Measurements from ENCODE around the gene TCOF1. TPM values are rescaled to one million over a fixed set of nuclear protein-coding genes. Genes with fewer than 3 reads are reported as not detected.

The TCOF1 gene
- total and polyA plus RNA-seq, 2 of the 8 experiments (the other 6 are each of a cell fraction or from before 2014, with no cell fraction given): 35.9 to 170 TPM

DNA sequence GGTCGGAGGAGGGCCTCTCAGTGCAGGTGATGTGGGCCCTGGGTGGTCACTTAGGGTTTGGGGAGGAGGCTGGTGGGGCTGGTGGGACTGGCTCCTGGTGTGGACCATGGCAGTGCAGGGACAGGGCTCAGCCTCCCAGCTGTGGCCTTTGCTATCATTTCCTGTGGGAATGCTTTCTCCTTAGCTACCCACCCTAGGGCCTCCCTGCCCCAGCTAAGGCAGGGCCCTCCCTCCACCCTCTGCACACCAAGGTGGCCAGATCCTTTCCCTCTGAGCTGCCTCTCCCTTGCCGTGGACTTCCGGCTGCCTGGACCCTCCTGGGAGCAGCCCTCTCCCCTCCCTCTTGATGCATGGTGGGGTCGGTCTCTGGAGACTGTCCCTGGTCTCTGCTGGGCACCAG is 32.1 kb upstream of the TCOF1 start:
- Histone ChIP-seq H4K91ac (replicated peaks; ENCODE audit: insufficient read length, low read length) (no peak overlapping the region), H2BK15ac (ENCODE audit: low read length) (no peak overlapping the region), H2BK20ac (ENCODE audit: low read length) (no peak overlapping the region), H3K4ac (replicated peaks; ENCODE audit: insufficient read length, low read depth, low read length) (no peak overlapping the region), H2BK12ac (ENCODE audit: low read depth, low read length) (no peak overlapping the region), H3K79me2 (ENCODE audit: control insufficient read depth in 1 of 2, insufficient read depth in 2 of 2, low read length in 2 of 2) (no peaks in the 10 kb centered on the region), H3K79me1 (ENCODE audit: low read depth, low read length) (no peaks in the 10 kb centered on the region), H3K9ac (replicated peaks in 1 of 4; ENCODE audit: extremely low read depth in 1 of 4, low read depth in 3 of 4, low read length in 3 of 4) (no peak overlapping the region), H4K20me1 (replicated peaks in 1 of 2; ENCODE audit: control insufficient read depth in 1 of 2, insufficient read depth in 2 of 2, low read length in 2 of 2) (no peaks in the 10 kb centered on the region), H3K27ac (ENCODE audit: low read depth, low read length) (no peak overlapping the region), H4K8ac (ENCODE audit: extremely low read depth, insufficient read depth, low read length) (no peak overlapping the region), H3K4me3 (ENCODE audit: extremely low read depth in 1 of 4, insufficient read depth in 2 of 4, low read depth in 3 of 4, low read length in 4 of 4) (no peak overlapping the region), H3K4me1 (replicated peaks in 1 of 4; ENCODE audit: control insufficient read depth in 3 of 4, insufficient read depth in 4 of 4, low read length in 3 of 4) (no peaks in the 10 kb centered on the region), H3K56ac (replicated peaks; ENCODE audit: insufficient read length, low read depth, low read length) (no peak overlapping the region), H3K4me2 (ENCODE audit: insufficient read depth in 1 of 2, low read depth in 2 of 2, low read length in 2 of 2) (no peak overlapping the region), H3K23me2 (ENCODE audit: low read depth, low read length) (no peaks in the 10 kb centered on the region), H3K14ac (ENCODE audit: insufficient read length) (no peak overlapping the region), H2BK120ac (replicated peaks; ENCODE audit: low read depth, low read length) (no peak overlapping the region), H2BK5ac (ENCODE audit: low read depth, low read length) (no peak overlapping the region), H4K5ac (ENCODE audit: insufficient read length, low read depth, low read length) (no peak overlapping the region), H3K27me3 (replicated peaks in 1 of 4; ENCODE audit: control insufficient read depth in 3 of 4, extremely low read depth in 1 of 4, insufficient read depth in 3 of 4, low read length in 3 of 4) (no peaks in the 10 kb centered on the region), H2AK5ac (ENCODE audit: low read depth, low read length) (no peak overlapping the region), H3K36me3 (ENCODE audit: control insufficient read depth in 2 of 4, insufficient read depth in 4 of 4, low read length in 3 of 4) (no peaks in the 10 kb centered on the region), H3K9me3 (ENCODE audit: insufficient read depth in 2 of 2, low read depth in 1 of 2, low read length in 1 of 2) (no peaks in the 10 kb centered on the region), H2AFZ (ENCODE audit: low read length) (no peak overlapping the region), H3K23ac (ENCODE audit: insufficient read length) (no peak overlapping the region), H3K18ac (ENCODE audit: extremely low read depth, low read length) (no peak overlapping the region)
- ChIA-PET POLR2A (ENCODE audit: partially characterized antibody) (interaction anchor here (0.5 to 1.3 kb wide), 3 partner anchors 9 to 20 kb away, joined by 3 to 4 read pairs (median 3); no protein-coding TSS in a partner anchor), CTCF (ENCODE audit: partially characterized antibody) (interaction anchor here (0.7 to 2.2 kb wide), 6 partner anchors 8 to 68 kb away, joined by 3 to 9 read pairs (median 3); no protein-coding TSS in a partner anchor)
- 76% methylated on average over 4 of the region's 4 CpGs; no CpG with 5 or more reads in 1 of the 2 experiments for WGBS, 2 experiments (ENCODE audit: extremely low coverage in 1 of 2, insufficient coverage in 1 of 2, insufficient read length in 1 of 2, insufficient replicate concordance in 2 of 2, low coverage in 1 of 2, low lambda C conversion rate in 2 of 2, missing lambda C conversion rate in 1 of 2)
- DNase-seq (ENCODE audit: low read depth in 1 of 2, low spot score in 2 of 2) (no peak), FAIRE-seq (no peak)
- TF ChIP-seq NRF1 (IDR thresholded peaks at IDR 0.05; ENCODE audit: low read depth, low read length) (no peak), RFX5 (IDR thresholded peaks at IDR 0.05; ENCODE audit: borderline replicate concordance, low read depth, low read length) (no peak), TBP (IDR thresholded peaks at IDR 0.05; ENCODE audit: low read depth, low read length) (no peak), TEAD4 (IDR thresholded peaks at IDR 0.05; ENCODE audit: low read depth, low read length) (no peak), JUN (IDR thresholded peaks at IDR 0.05; ENCODE audit: low read depth, low read length) (no peak), RAD21 (IDR thresholded peaks at IDR 0.05 in 1 of 2, conservative IDR thresholded peaks at IDR 0.05 in 1 of 2; ENCODE audit: low read depth in 2 of 2, low read length in 2 of 2) (no peak)
